ENCODE measurements around the gene ZDHHC1.
"Not testable (repeated sequence)": the region's sequence is repeated elsewhere in the genome, so short reads cannot be mapped to it uniquely, and the experiment has no call there.

The ZDHHC1 gene

GRCh38 chr16:67361038-67361437 lies 55.2 kb downstream of the ZDHHC1 start:
- TF ChIP-seq CTCF (IDR thresholded peaks at IDR 0.05; ENCODE audit: low read depth, low read length, missing control alignments): no peak
- no peak overlapping the region for H3K4me3 ChIP-seq (replicated peaks; ENCODE audit: low read depth, low read length)
- no peak for DNase-seq (ENCODE audit: extremely low read depth, low read depth)

GRCh38 chr16:67359540-67360269 lies 56.6 kb downstream of the ZDHHC1 start:
- not testable (repeated sequence) for DNase-seq (ENCODE audit: extremely low read depth, low read depth); H3K4me3 ChIP-seq (replicated peaks; ENCODE audit: low read depth, low read length)

GRCh38 chr16:67357561-67357960 lies 58.7 kb downstream of the ZDHHC1 start:
- DNase-seq (ENCODE audit: extremely low read depth, low read depth): no peak
- no peak overlapping the region for H3K4me3 ChIP-seq (replicated peaks; ENCODE audit: low read depth, low read length)
- no peak for TF ChIP-seq CTCF (IDR thresholded peaks at IDR 0.05; ENCODE audit: low read depth, low read length, missing control alignments)

GRCh38 chr16:67356396-67356795 lies 59.9 kb downstream of the ZDHHC1 start:
- TF ChIP-seq CTCF (IDR thresholded peaks at IDR 0.05; ENCODE audit: low read depth, low read length, missing control alignments): no peak
- DNase-seq (ENCODE audit: extremely low read depth, low read depth): no peak
- no peak overlapping the region for H3K4me3 ChIP-seq (replicated peaks; ENCODE audit: low read depth, low read length)

GRCh38 chr16:67352463-67352862 lies 63.8 kb downstream of the ZDHHC1 start:
- H3K4me3 ChIP-seq (replicated peaks; ENCODE audit: low read depth, low read length); DNase-seq (ENCODE audit: extremely low read depth, low read depth): not testable (repeated sequence)

GRCh38 chr16:67350324-67350723 lies 66.0 kb downstream of the ZDHHC1 start:
- DNase-seq (ENCODE audit: extremely low read depth, low read depth): no peak
- H3K4me3 ChIP-seq (replicated peaks; ENCODE audit: low read depth, low read length): no peak overlapping the region
- TF ChIP-seq CTCF (IDR thresholded peaks at IDR 0.05; ENCODE audit: low read depth, low read length, missing control alignments): no peak

- no peak overlapping the region for H3K4me3 ChIP-seq (replicated peaks; ENCODE audit: low read depth, low read length)
- peak; percentile 41 for TF ChIP-seq CTCF (IDR thresholded peaks at IDR 0.05; ENCODE audit: low read depth, low read length, missing control alignments)
- no peak for DNase-seq (ENCODE audit: extremely low read depth, low read depth)
Measured at GRCh38 chr16:67349172-67349571, 67.1 kb downstream of the ZDHHC1 start.

- TF ChIP-seq CTCF (IDR thresholded peaks at IDR 0.05; ENCODE audit: low read depth, low read length, missing control alignments): no peak
- DNase-seq (ENCODE audit: extremely low read depth, low read depth): no peak
Measured at GRCh38 chr16:67346341-67346740, 69.9 kb downstream of the ZDHHC1 start.

More at GRCh38 chr16:67346341-67346740, 69.9 kb downstream of the ZDHHC1 start:
- no peak overlapping the region for H3K4me3 ChIP-seq (replicated peaks; ENCODE audit: low read depth, low read length)

Data from HFF-Myc (cell line).